HG03045 (cell line): ENCODE results near the gene RCBTB2.
"Not testable (repeated sequence)": the region's sequence is repeated elsewhere in the genome, so short reads cannot be mapped to it uniquely, and the experiment has no call there.

ENCODE experiments used
- ATAC-seq: cut with Tn5 transposase; IDR thresholded peaks from one replicate; pipeline ENCODE4 v1.9.1; 2021; ENCODE audit warnings: mild to moderate bottlenecking, moderate library complexity; ENCODE audit not compliant: unreplicated experiment

The RCBTB2 gene

GRCh38 chr13:48457578-48458242, 75.2 kb downstream of the RCBTB2 start:
- no peak for ATAC-seq

- no peak for ATAC-seq
Observed at GRCh38 chr13:48456546-48456945, 76.3 kb downstream of the RCBTB2 start.

- not testable (repeated sequence) for ATAC-seq
Observed at GRCh38 chr13:48451196-48451595, 81.7 kb downstream of the RCBTB2 start.

DNA sequence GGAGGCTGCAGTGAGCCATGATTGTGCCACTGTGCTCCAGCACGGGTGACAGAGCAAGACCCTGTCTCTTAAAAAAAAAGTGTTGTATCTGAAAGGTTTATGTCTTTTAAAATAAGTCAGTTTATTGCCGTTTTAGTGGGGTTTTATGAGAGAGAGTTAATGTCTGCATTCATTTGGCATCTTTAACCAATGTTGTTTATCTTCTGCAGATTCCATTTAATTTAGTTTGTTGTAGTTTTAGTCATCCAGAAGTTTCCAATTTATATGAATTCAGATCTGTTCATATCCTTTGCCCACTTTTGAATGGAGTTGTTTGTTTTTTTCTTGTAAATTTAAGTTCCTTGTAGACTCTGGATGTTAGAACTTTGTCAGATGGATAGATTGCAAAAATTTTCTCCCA, 83.2 kb downstream of the RCBTB2 start:
- ATAC-seq, result no peak

DNA sequence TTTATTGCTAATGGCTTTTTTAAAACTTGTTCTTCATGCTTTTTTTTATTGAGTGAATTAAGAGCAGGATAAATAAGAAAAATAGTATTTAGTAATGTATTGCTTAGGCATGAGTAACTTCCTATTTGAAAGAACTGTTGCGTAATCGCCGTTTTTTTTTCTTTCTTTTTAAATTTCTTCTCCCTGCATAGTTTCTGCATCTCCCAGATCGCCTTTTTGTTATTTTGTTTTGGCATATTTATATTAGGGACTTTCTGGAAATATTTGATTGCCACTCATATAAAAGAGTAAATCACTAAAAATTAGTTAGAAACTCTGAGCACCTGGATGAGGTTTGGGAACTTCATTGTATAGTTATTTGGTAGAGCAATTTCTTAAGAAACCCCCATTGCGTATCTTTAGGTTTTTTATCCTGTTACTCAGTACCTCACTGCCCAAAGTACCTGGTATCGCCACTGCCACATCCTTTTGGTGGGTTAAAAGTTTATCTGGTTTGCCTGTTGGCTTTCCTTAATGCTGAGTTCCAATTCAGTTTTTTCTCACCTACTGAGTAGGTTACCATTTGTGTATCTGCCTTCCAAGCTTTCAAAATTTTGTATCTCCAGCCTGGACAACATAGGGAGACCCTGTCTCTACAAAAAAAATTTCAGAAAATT, 83.8 kb downstream of the RCBTB2 start:
- ATAC-seq, result no peak

DNA sequence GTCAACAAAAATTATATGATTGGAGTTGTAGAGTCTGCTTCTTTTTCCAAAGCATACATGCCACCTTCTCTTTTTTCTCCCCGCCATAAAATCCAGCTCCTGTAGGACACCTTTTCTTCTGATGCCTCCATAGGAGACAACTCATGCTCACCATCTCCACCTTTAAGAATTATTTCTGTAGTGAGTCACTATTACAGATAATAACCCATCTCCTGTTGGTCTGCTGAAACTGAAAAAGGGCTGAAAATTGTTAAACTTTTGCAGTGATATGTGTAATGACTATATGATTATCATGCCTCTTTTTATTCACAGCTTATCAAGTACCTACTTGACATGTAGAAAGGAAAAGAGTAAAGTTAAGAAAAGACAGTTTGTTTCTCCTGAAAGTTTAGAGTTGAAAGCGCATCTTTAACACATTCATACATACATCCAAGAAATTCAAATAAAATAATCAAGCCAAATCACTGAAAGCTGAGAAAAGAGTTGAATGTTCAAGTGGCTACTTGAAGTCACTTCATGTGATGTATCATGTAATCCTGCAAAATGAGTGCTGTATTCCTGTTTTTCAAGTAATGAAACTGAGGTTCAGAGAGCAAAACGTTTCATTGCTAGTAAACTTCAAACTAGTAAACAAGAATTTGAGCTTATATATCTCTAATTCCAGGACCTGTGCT, 84.5 kb downstream of the RCBTB2 start:
- no peak for ATAC-seq

DNA sequence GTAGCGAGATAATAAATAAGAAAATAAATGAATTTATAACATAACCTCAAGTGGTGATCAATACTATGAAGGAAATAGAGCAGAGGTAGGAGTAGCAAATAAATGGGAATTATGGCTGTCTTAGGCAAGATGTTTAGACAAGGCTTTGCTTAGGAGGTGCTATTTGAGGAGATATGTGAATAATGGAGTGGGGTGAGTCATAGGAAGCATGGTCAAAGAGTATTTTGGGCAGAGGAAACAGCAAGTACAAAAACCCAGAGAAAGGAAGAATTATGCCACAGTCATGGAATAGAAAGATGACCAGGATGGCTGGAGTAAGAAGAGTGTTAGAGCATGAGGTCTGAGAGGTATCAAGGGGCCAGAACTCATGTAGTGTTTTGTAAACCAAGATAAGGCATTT, 86.4 kb downstream of the RCBTB2 start:
- no peak for ATAC-seq

DNA sequence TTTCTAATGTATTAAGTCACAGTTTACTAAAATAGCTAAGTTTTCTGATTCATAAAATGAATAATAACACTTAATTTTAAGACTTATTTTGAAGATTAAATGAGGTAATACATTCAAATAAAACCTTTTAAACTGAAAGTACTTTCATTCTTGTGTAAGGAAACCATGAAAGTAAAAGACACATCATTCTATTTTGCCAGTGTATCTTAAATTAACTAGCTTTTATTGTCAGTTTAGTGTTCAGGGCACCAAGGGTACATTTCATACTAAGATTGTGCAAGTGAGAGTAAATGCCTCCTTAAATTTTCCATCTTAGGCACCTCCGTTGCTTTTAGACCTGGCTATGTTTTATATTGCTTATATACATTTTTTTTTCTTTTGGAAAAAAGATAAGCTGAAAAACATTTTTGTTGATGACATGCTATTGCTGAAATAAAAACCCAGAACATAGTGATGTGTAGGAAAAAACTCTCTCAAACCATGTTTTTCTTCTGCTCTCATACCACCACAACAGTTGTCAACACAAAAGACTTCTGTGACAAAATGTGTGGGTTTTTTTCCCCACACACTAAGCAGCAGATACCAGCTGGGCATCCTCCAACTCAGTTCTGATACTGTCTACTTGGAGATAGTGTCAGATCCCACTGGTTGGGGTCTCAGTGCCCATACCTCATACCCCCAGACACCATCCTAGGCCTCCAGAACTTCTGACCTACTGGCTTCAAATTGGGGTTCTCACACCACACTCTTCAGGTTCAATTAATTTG, 89.3 kb downstream of the RCBTB2 start:
- no peak for ATAC-seq
